ENCODE data around the gene VCAM1.

Gene VCAM1

GRCh38 chr1:100730130-100730529, 10.6 kb downstream of the VCAM1 start:
- no peak for DNase-seq

GRCh38 chr1:100731309-100731708, 11.8 kb downstream of the VCAM1 start:
- no peak for DNase-seq

- no peak for DNase-seq
Observed at GRCh38 chr1:100731758-100732157, 12.2 kb downstream of the VCAM1 start.

GRCh38 chr1:100734676-100735075, 15.1 kb downstream of the VCAM1 start:
- no peak for DNase-seq

GRCh38 chr1:100735244-100735643, 15.7 kb downstream of the VCAM1 start:
- no peak for DNase-seq

GRCh38 chr1:100736324-100736723, 16.8 kb downstream of the VCAM1 start:
- no peak for DNase-seq

- no peak for DNase-seq
Observed at GRCh38 chr1:100736746-100737145, 17.2 kb downstream of the VCAM1 start.

GRCh38 chr1:100746542-100746932, 27.0 kb downstream of the VCAM1 start:
- DNase-seq: no peak

- no peak for DNase-seq
Observed at GRCh38 chr1:100747771-100748170, 28.2 kb downstream of the VCAM1 start.

GRCh38 chr1:100750005-100750885, 30.7 kb downstream of the VCAM1 start:
- peak; percentile 27 for DNase-seq

- no peak for DNase-seq
Observed at GRCh38 chr1:100752791-100753190, 33.2 kb downstream of the VCAM1 start.

GRCh38 chr1:100757946-100758345, 38.4 kb downstream of the VCAM1 start:
- no peak for DNase-seq

GRCh38 chr1:100759188-100759587, 39.6 kb downstream of the VCAM1 start:
- DNase-seq: peak; percentile 42

GRCh38 chr1:100760511-100760910, 41.0 kb downstream of the VCAM1 start:
- DNase-seq: peak; percentile 77

GRCh38 chr1:100762461-100762860, 42.9 kb downstream of the VCAM1 start:
- no peak for DNase-seq

- DNase-seq: no peak
Observed at GRCh38 chr1:100767176-100767890, 47.8 kb downstream of the VCAM1 start.

GRCh38 chr1:100769323-100769722, 49.8 kb downstream of the VCAM1 start:
- no peak for DNase-seq

- DNase-seq: peak; percentile 12
Observed at GRCh38 chr1:100769906-100770646, 50.5 kb downstream of the VCAM1 start.

- no peak for DNase-seq
Observed at GRCh38 chr1:100773444-100773843, 53.9 kb downstream of the VCAM1 start.

GRCh38 chr1:100774370-100774769, 54.8 kb downstream of the VCAM1 start:
- DNase-seq: peak; percentile 32

- DNase-seq: no peak
Observed at GRCh38 chr1:100775483-100775882, 55.9 kb downstream of the VCAM1 start.

GRCh38 chr1:100778748-100779147, 59.2 kb downstream of the VCAM1 start:
- DNase-seq: no peak

- no peak for DNase-seq
Observed at GRCh38 chr1:100780814-100781213, 61.3 kb downstream of the VCAM1 start.
